Suprapubic skin (tissue), 3 donors: ENCODE data around the gene L3MBTL4.

Experiments used
- CTCF ChIP-seq, 2 donors: fragments of 200-600 bp in 1 of 2; fragments of 450-650 bp in 1 of 2; sonication (generic) in 1 of 2; IDR thresholded peaks; one replicate each; pipeline ENCODE4 v1.5.1; 2016 to 2019; ENCODE audit warnings: antibody characterized with exemption in 2 of 2, mild to moderate bottlenecking in 1 of 2, moderate library complexity in 1 of 2
- POLR2A ChIP-seq, 2 donors: fragments of 450-650 bp; IDR thresholded peaks; one replicate each; pipeline ENCODE4 v1.6.1; 2017; ENCODE audit warnings: antibody characterized with exemption in 2 of 2, mild to moderate bottlenecking in 2 of 2, moderate library complexity in 2 of 2

- no peak for TF ChIP-seq CTCF (IDR thresholded peaks at IDR 0.05)
- TF ChIP-seq POLR2A (IDR thresholded peaks at IDR 0.05) = no peak
Measured at GRCh38 chr18:5948781-5949180, 465.9 kb downstream of the L3MBTL4 start.
